Gastrocnemius medialis (tissue), 4 donors: Measurements from ENCODE around the gene USP6NL. TPM values are rescaled to one million over a fixed set of nuclear protein-coding genes. Genes with fewer than 3 reads are reported as not detected.

Experiments
- ATAC-seq, 2 donors: fragments of 150-250 bp; one replicate each; pipeline ENCODE4 v1.9.1; 2016
- DNase-seq, 2 donors: peaks; one replicate each; pipeline ENCODE4 v3.0.0-alpha.2; 2019
- H3K27ac ChIP-seq, 4 donors: fragments of 200-600 bp; sonication (generic); 1 replicate in 1 of 4; 2 replicates in 3 of 4; pipeline ENCODE4 v1.5.1; 2016 to 2018; ENCODE audit warnings: mild to moderate bottlenecking in 2 of 4, moderate library complexity in 1 of 4
- H3K27me3 ChIP-seq, 3 donors: fragments of 200-600 bp; sonication (generic) in 2 of 3; 1 replicate in 1 of 3; 2 replicates in 2 of 3; pipeline versions ENCODE4 v1.5.1 to v1.6.0; 2016 to 2019; ENCODE audit warnings: mild to moderate bottlenecking in 1 of 3, moderate library complexity in 1 of 3
- H3K36me3 ChIP-seq, 2 donors: fragments of 200-600 bp; sonication (generic) in 1 of 2; one replicate each; pipeline ENCODE4 v1.5.1; 2017 to 2018
- H3K4me1 ChIP-seq, 2 donors: fragments of 200-600 bp; sonication (generic) in 1 of 2; one replicate each; pipeline ENCODE4 v1.5.1; 2016 to 2017; ENCODE audit warnings: mild to moderate bottlenecking in 2 of 2
- H3K4me3 ChIP-seq, 4 donors: fragments of 200-600 bp; sonication (generic) in 3 of 4; 1 replicate in 1 of 4; 2 replicates in 3 of 4; pipeline ENCODE4 v1.5.1; 2016 to 2019; ENCODE audit warnings: mild to moderate bottlenecking in 2 of 4
- H3K9me3 ChIP-seq, 3 donors: fragments of 200-600 bp; sonication (generic) in 2 of 3; 1 replicate in 1 of 3; 2 replicates in 2 of 3; pipeline ENCODE4 v1.5.1; 2016 to 2019
- POLR2A ChIP-seq, 2 donors: fragments of 450-650 bp; IDR thresholded peaks; one replicate each; pipeline ENCODE4 v1.6.1; 2017; ENCODE audit warnings: antibody characterized with exemption in 2 of 2, mild to moderate bottlenecking in 2 of 2, moderate library complexity in 2 of 2
- in situ Hi-C, 4 donors: fragments of 200-750 bp; cut with MboI; loops; one replicate each; pipeline versions ENCODE4 v1.15.0 to v1.8.0; 2017; ENCODE audit warnings: low sequenced_read_pairs in 4 of 4
- intact Hi-C: fragments of 100-400 bp; cut with DNase I; formaldehyde crosslinking; loops from one replicate; pipeline ENCODE4 v1.15.1; 2023; ENCODE audit warnings: low total_unique reads
- total RNA-seq, 4 donors: library from RNA; depleted of rRNA; stranded (reverse); fragments of >200 nt; gene quantifications; one replicate each; pipeline versions ENCODE4 v1.1.0 to v1.2.3, GENCODE V29; 2016
- TF ChIP-seq, protein P1 (sequence below), 5 experiments: fragments of 450-650 bp in 3 of 5; fragments of 200-600 bp in 2 of 5; sonication (generic) in 2 of 5; IDR thresholded peaks in 4 of 5; conservative IDR thresholded peaks in 1 of 5; 1 replicate in 4 of 5; 2 replicates in 1 of 5; pipeline ENCODE4 v1.5.1; 2016 to 2019; ENCODE audit warnings: antibody characterized with exemption in 5 of 5, mild to moderate bottlenecking in 3 of 5, moderate library complexity in 3 of 5

USP6NL gene
- total RNA-seq, 4 donors from 2014 or later = 5.6 to 6.2 (median 5.9) TPM

DNA sequence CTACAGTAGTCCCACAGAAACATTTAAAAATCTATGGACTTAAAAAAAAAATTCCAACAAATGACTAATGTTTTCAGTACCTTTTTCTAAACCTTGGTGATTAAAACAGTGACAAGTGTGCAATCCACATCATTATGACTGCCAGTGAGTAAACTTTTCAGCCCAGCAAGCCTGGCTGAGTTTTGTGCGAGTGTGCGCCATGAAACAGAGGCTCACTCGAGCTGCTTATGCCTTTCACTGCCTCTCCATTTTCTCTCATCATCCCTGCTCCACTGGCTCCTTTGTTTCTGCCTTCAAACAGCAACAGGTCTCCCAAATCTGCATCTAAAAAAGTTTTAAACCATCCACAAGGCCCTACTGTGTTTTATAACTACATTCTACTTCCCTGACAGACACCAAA lies 105.8 kb downstream of the USP6NL start:
- Histone ChIP-seq H3K4me3 (no peak overlapping the region), H3K27ac (no peak overlapping the region), H3K36me3 (no peaks in the 10 kb centered on the region), H3K9me3 (no peaks in the 10 kb centered on the region), H3K27me3 (no peaks in the 10 kb centered on the region), H3K4me1 (no peaks in the 10 kb centered on the region)
- no peak for TF ChIP-seq POLR2A (IDR thresholded peaks at IDR 0.05)
- TF ChIP-seq, protein P1, sequence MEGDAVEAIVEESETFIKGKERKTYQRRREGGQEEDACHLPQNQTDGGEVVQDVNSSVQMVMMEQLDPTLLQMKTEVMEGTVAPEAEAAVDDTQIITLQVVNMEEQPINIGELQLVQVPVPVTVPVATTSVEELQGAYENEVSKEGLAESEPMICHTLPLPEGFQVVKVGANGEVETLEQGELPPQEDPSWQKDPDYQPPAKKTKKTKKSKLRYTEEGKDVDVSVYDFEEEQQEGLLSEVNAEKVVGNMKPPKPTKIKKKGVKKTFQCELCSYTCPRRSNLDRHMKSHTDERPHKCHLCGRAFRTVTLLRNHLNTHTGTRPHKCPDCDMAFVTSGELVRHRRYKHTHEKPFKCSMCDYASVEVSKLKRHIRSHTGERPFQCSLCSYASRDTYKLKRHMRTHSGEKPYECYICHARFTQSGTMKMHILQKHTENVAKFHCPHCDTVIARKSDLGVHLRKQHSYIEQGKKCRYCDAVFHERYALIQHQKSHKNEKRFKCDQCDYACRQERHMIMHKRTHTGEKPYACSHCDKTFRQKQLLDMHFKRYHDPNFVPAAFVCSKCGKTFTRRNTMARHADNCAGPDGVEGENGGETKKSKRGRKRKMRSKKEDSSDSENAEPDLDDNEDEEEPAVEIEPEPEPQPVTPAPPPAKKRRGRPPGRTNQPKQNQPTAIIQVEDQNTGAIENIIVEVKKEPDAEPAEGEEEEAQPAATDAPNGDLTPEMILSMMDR (IDR thresholded peaks at IDR 0.05 in 4 of 5, conservative IDR thresholded peaks at IDR 0.05 in 1 of 5) = no peak
- no peak for DNase-seq
- intact Hi-C loops (no loop called here), in situ Hi-C loops (loop anchor here in 1 of 4 donors (25.0 kb wide), 1 partner anchor 482 kb away; no protein-coding TSS in a partner anchor)
- no peak for ATAC-seq

DNA sequence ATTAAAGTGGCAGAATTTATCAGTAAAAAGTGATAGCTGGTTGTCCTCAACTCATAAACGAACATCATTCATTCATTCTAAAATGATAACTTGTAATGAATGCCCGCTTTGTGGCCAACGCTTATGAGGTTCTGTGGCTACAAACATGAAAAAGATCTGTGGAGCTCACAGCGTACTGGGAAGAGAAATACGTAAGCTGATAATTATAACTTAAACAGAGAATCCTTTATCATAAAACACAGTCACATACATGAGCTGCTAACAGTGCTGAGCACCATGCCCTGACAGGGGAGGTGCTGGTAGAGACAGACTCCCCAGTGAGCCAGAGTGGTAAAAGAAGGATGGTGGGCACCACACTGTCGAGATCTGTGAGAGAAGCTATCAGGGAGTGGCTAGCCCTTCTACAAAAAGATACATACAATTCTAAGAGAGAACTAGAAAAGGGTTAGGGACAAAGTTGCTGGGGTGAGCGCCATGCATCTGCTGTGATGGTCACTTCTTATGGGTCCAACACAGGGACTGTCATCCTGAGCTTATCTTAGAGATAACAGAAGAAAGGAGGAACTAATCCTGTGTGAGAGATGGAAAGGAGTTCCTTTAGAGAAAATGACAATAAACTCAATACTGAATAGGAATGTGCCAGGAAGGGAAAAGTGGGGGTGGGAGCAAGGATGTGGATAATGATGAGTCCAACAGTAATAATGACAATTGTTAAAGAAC lies 106.7 kb downstream of the USP6NL start:
- ATAC-seq (no peak), DNase-seq (no peak)
- Histone ChIP-seq H3K36me3 (no peaks in the 10 kb centered on the region), H3K4me3 (no peak overlapping the region), H3K27me3 (no peaks in the 10 kb centered on the region), H3K9me3 (no peaks in the 10 kb centered on the region), H3K27ac (no peak overlapping the region), H3K4me1 (no peaks in the 10 kb centered on the region)
- in situ Hi-C loops = loop anchor here in 1 of 4 donors (25.0 kb wide), 1 partner anchor 483 kb away; no protein-coding TSS in a partner anchor
- intact Hi-C loops = no loop called here
- no peak for TF ChIP-seq POLR2A (IDR thresholded peaks at IDR 0.05)
- TF ChIP-seq, protein P1 (IDR thresholded peaks at IDR 0.05 in 4 of 5, conservative IDR thresholded peaks at IDR 0.05 in 1 of 5) = no peak

DNA sequence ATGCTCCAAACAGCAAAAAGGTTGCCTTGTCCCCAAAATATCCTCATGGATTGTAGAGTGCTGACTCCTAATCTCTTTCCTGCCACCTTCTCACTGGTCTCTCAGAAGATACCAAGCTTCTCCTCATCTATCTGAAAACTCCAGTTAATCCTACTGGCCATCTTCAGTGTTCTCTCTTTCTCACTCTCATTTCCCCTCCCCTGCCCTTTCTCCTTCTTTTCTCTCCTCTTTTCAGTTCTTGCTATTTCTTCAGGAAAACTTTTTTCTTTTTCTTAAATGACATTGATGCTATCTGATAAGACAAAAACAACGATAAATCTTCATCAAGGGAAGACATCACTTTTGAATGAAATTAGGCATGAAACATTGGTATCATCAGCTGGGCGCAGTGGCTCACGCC lies 109.8 kb downstream of the USP6NL start:
- H3K27ac ChIP-seq = no peak overlapping the region
- no peaks in the 10 kb centered on the region for H3K27me3 ChIP-seq
- no peaks in the 10 kb centered on the region for H3K36me3 ChIP-seq
- H3K9me3 ChIP-seq = no peaks in the 10 kb centered on the region
- no peak overlapping the region for H3K4me3 ChIP-seq
- DNase-seq (no peak), ATAC-seq (no peak)
- intact Hi-C loops = no loop called here
- in situ Hi-C loops = loop anchor here in 1 of 4 donors (25.0 kb wide), 1 partner anchor 486 kb away; no protein-coding TSS in a partner anchor
- H3K4me1 ChIP-seq = no peaks in the 10 kb centered on the region
- TF ChIP-seq, protein P1 (IDR thresholded peaks at IDR 0.05 in 4 of 5, conservative IDR thresholded peaks at IDR 0.05 in 1 of 5) = no peak
- TF ChIP-seq POLR2A (IDR thresholded peaks at IDR 0.05) = no peak

DNA sequence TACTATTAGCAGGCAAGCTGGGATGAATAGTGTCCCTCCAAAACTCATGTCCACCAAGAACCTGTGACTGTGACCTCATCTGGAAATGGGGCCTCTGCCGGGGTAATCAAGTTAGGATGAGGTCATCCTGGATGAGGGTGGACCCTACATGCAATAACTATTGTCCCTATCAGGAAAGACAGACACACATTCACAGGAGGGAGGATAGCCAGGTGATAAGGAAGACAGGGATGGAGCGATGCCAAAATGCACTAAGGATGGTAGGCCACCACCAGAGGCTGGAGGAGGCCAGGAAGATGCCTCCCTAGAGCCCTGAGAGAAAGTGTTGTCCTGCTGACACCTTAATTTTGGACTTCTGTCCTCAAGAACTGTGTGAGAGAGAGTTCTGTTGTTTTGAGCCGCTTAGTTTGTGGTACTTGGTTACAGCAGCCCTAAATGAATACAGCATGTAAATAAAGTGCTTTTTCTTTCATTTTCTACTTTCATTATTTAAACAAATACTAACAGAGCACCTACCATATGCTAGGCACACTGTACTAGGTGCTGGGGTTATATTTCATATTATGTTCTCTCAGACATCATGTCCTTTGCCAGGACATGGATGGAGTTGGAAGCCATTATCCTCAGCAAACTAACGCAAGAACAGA lies 111.9 kb downstream of the USP6NL start:
- no peak for ATAC-seq
- no peak overlapping the region for H3K27ac ChIP-seq
- DNase-seq = no peak
- no peaks in the 10 kb centered on the region for H3K9me3 ChIP-seq
- no peaks in the 10 kb centered on the region for H3K27me3 ChIP-seq
- no peaks in the 10 kb centered on the region for H3K36me3 ChIP-seq
- TF ChIP-seq POLR2A (IDR thresholded peaks at IDR 0.05) = no peak
- TF ChIP-seq, protein P1 (IDR thresholded peaks at IDR 0.05 in 4 of 5, conservative IDR thresholded peaks at IDR 0.05 in 1 of 5) = no peak
- H3K4me3 ChIP-seq = no peak overlapping the region
- in situ Hi-C loops (loop anchor here in 1 of 4 donors (25.0 kb wide), 1 partner anchor 488 kb away; no protein-coding TSS in a partner anchor), intact Hi-C loops (no loop called here)
- H3K4me1 ChIP-seq = no peaks in the 10 kb centered on the region
